ENCODE results near the gene ING3. TPM values are rescaled to one million over a fixed set of nuclear protein-coding genes. Genes with fewer than 3 reads are reported as not detected.

ING3 gene
- total RNA-seq, 1 donor from 2014 or later: 19.4 TPM

DNA sequence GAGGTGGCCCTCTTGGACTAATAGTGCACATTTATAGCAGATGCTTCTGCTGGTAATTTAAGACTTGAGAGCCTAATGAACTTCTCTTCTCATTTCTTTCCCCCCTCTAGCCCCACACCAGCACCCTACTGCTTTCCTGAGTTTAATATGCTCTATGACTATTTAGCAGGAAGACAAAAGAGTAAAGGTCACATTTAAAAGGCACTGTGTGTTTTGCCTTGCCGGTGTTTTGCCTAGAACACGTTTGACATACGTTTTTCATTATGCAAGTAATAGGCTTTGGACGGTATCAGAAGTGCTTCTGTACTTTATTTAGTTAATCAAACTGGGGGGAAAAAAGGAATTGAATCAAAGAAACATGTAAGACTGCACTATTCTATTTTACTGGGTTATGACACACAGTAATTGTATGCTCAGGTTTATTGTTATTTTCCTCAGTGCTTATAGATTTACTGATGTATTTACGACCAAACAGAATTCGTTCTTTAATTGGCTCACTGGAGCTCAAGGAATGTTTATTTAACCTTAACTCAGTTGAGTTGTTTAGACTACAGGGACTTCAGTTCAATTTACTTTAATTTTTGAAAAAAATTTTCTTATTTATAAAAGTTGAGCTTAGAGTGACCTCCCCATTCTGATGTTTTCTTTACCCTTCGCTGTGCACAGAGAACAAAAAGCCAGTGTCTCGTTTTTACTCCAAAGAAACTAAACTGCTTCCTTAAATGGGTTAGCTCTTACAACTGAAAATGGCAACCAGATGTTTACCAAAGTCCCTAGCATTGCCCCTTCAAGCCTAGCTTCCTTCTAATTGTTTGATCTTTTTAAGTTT lies 73.3 kb downstream of the ING3 start:
- no peak for DNase-seq (ENCODE audit: low read depth)

GRCh38 chr7:121024611-121025010 lies 74.0 kb downstream of the ING3 start:
- DNase-seq (ENCODE audit: low read depth): no peak

DNA sequence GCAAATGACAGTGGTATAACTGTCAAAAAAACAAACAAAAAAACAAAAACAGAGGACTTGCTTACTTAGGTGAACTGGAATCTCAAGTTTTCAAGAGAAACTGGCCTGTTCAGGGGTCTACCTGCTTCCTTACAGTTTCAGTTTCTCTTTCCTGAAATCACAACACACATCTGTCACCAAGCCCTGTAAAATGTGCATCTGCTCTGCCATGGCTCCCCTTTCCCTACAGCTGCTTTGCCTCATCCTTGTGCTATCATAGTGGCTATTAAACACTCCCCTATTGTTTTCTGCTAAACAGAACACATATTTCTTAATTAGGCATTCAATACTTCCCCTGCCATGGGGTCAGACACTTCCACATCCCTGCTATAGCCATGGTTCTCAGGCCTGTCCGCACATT lies 75.6 kb downstream of the ING3 start:
- no peak for DNase-seq (ENCODE audit: low read depth)

DNA sequence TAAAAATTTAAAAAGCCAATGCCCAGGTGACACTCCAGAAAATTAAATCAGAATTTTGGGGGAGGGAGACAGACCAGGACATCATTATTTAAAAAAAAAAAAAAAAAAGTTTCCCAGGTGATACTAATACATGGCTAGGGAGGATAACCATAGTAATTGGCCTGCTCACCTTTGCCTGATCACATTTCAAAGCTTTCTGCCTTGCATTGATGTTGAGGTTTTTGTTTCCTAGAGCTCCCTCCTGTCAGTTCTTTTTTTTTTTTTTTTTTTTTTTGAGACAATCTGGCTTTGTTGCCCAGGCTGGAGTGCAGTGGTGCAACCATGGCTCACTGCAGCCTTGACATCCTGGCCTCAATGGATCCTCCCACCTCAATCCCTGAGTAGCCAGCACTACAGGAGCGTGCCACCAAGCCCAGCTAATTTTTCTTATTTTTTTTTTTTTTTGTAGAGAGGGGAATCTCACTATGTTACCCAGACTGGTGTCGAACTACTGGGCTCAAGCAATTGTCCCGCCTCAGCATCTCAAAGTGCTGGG lies 76.1 kb downstream of the ING3 start:
- no peak for DNase-seq (ENCODE audit: low read depth)

Other genes starting within 250 kb of the ING3 start
- gene TSPAN12, start 92.6 kb upstream of the ING3 start, total RNA-seq: 6.1 and 13.8 TPM in 2 replicates
- 19.3 and 26.5 TPM in 2 replicates for gene CPED1, start 37.9 kb downstream of the ING3 start, total RNA-seq

Data from myocyte (in vitro differentiated cells).